Liver (tissue), 9 donors: ENCODE data around the gene SLC35D3. TPM values are rescaled to one million over a fixed set of nuclear protein-coding genes. Genes with fewer than 3 reads are reported as not detected.

Experiments used
- DNase-seq: peaks from one replicate; pipeline ENCODE4 v3.0.0-alpha.2; 2017; ENCODE audit warnings: low spot score
- H3K27ac ChIP-seq, 2 donors: one replicate each; pipeline ENCODE4 v1.7.0; 2013; ENCODE audit warnings: inconsistent platforms in 2 of 2, low read length in 2 of 2, control low read depth in 1 of 2, low read depth in 1 of 2, mild to moderate bottlenecking in 1 of 2
- H3K27me3 ChIP-seq, 4 donors: one replicate each; pipeline versions ENCODE4 v1.6.1 to v1.7.0; 2013; ENCODE audit warnings: low read length in 3 of 4, inconsistent platforms in 1 of 4, mild to moderate bottlenecking in 1 of 4, moderate library complexity in 1 of 4; ENCODE audit not compliant: control insufficient read depth in 4 of 4, insufficient read depth in 4 of 4
- H3K36me3 ChIP-seq, 4 donors: one replicate each; pipeline versions ENCODE4 v1.6.1 to v1.7.0; 2013; ENCODE audit warnings: low read length in 3 of 4, mild to moderate bottlenecking in 3 of 4, low read depth in 1 of 4, moderate library complexity in 1 of 4; ENCODE audit not compliant: control insufficient read depth in 4 of 4, insufficient read depth in 3 of 4
- H3K4me1 ChIP-seq, 4 donors: one replicate each; pipeline versions ENCODE4 v1.6.1 to v1.7.0; 2013; ENCODE audit warnings: low read length in 3 of 4, mild to moderate bottlenecking in 3 of 4, moderate library complexity in 1 of 4; ENCODE audit not compliant: control insufficient read depth in 4 of 4, insufficient read depth in 4 of 4
- H3K4me3 ChIP-seq, 3 donors: one replicate each; pipeline versions ENCODE4 v1.6.1 to v1.7.0; 2013; ENCODE audit warnings: low read length in 3 of 3, control low read depth in 1 of 3, low read depth in 1 of 3, mild to moderate bottlenecking in 1 of 3
- H3K9ac ChIP-seq, 2 donors: one replicate each; pipeline ENCODE4 v1.7.0; 2013; ENCODE audit warnings: low read length in 2 of 2, mild to moderate bottlenecking in 2 of 2, moderate library complexity in 2 of 2, control low read depth in 1 of 2, low read depth in 1 of 2
- H3K9me3 ChIP-seq, 4 donors: one replicate each; pipeline versions ENCODE4 v1.6.1 to v1.7.0; 2013; ENCODE audit warnings: low read length in 3 of 4; ENCODE audit not compliant: control insufficient read depth in 4 of 4
- ATF3 ChIP-seq: IDR thresholded peaks from 2 replicates; pipeline ENCODE4 v1.6.1; 2016; ENCODE audit warnings: antibody characterized with exemption
- CTCF ChIP-seq: fragments of 150-350 bp; IDR thresholded peaks from 2 replicates; pipeline ENCODE4 v1.5.1; 2017; ENCODE audit warnings: improper control_type of control experiment, low read depth, low read length; ENCODE audit not compliant: missing input control
- EGR1 ChIP-seq, 2 donors: IDR thresholded peaks; 2 replicates each; pipeline ENCODE4 v1.6.1; 2016 to 2018; ENCODE audit warnings: antibody characterized with exemption in 2 of 2, low read depth in 2 of 2
- FOXA1 ChIP-seq: IDR thresholded peaks from 2 replicates; pipeline ENCODE4 v1.6.1; 2016; ENCODE audit warnings: antibody characterized with exemption
- FOXA2 ChIP-seq: IDR thresholded peaks from 2 replicates; pipeline ENCODE4 v1.6.1; 2016; ENCODE audit warnings: antibody characterized with exemption
- HNF4A ChIP-seq, 2 donors: conservative IDR thresholded peaks; 2 replicates each; pipeline ENCODE4 v1.6.1; 2016; ENCODE audit warnings: antibody characterized with exemption in 2 of 2, mild to moderate bottlenecking in 2 of 2
- HNF4G ChIP-seq: IDR thresholded peaks from 2 replicates; pipeline ENCODE4 v1.6.1; 2016; ENCODE audit warnings: antibody characterized with exemption
- JUND ChIP-seq, 2 donors: IDR thresholded peaks; 2 replicates each; pipeline ENCODE4 v1.6.1; 2016; ENCODE audit warnings: antibody characterized with exemption in 2 of 2
- MAX ChIP-seq: IDR thresholded peaks from 2 replicates; pipeline ENCODE4 v1.6.1; 2016; ENCODE audit warnings: antibody characterized with exemption
- NR2F2 ChIP-seq: IDR thresholded peaks from 2 replicates; pipeline ENCODE4 v1.6.1; 2016; ENCODE audit warnings: antibody characterized with exemption
- RAD21 ChIP-seq, 2 donors: IDR thresholded peaks; 2 replicates each; pipeline ENCODE4 v1.6.1; 2016; ENCODE audit warnings: antibody characterized with exemption in 2 of 2, mild to moderate bottlenecking in 2 of 2
- REST ChIP-seq: IDR thresholded peaks from 2 replicates; pipeline ENCODE4 v1.6.1; 2016; ENCODE audit warnings: antibody characterized with exemption, mild to moderate bottlenecking
- RXRA ChIP-seq, 2 donors: IDR thresholded peaks; 2 replicates each; pipeline ENCODE4 v1.6.1; 2017 to 2018; ENCODE audit warnings: antibody characterized with exemption in 2 of 2, mild to moderate bottlenecking in 1 of 2
- SP1 ChIP-seq: IDR thresholded peaks from 2 replicates; pipeline ENCODE4 v1.6.1; 2018; ENCODE audit warnings: antibody characterized with exemption, mild to moderate bottlenecking
- YY1 ChIP-seq: IDR thresholded peaks from 2 replicates; pipeline ENCODE4 v1.6.1; 2016; ENCODE audit warnings: antibody characterized with exemption, mild to moderate bottlenecking
- ZBTB33 ChIP-seq: IDR thresholded peaks from 2 replicates; pipeline ENCODE4 v1.6.1; 2016; ENCODE audit warnings: antibody characterized with exemption
- whole genome bisulfite sequencing: extraction: QIAGEN DNeasy Blood & Tissue Kit; methylation state at CpG from one replicate; pipeline ENCODE4 v1.1.7; 2013; 5-methylcytosine and 5-hydroxymethylcytosine counted together
- polyA plus RNA-seq, 2 donors: library from polyadenylated mRNA; stranded (reverse) in 1 of 2; unstranded in 1 of 2; fragments of 200-250 nt in 1 of 2; fragments of >200 nt in 1 of 2; fragmentation: Nextera tagmentation in 1 of 2; extraction: Ambion mirVana in 1 of 2; gene quantifications; one replicate each; pipeline versions ENCODE4 v1.2.1 to v1.2.3, GENCODE V29; 2013 to 2015
- total RNA-seq, 2 donors: library from RNA; depleted of rRNA; stranded (reverse); fragments of >200 nt; gene quantifications; one replicate each; pipeline ENCODE4 v1.2.3, GENCODE V29; 2014
- donor health status: healthy.
- donor health status: healthy.
- donor health status: healthy.
- donor health status: healthy.
- donor health status: healthy.

Gene SLC35D3
- total and polyA plus RNA-seq, 4 donors, result 0.56 TPM; not detected in 3

GRCh38 chr6:136945072-136945471 is 23.0 kb downstream of the SLC35D3 start:
- H3K27me3 ChIP-seq, result no peaks in the 10 kb centered on the region
- DNase-seq, result no peak
- no peaks in the 10 kb centered on the region for H3K4me1 ChIP-seq
- no peaks in the 10 kb centered on the region for H3K9me3 ChIP-seq
- H3K27ac ChIP-seq, result no peak overlapping the region
- WGBS, result 61% methylated on average over 1 of the region's 1 CpG
- no peak overlapping the region for H3K9ac ChIP-seq
- H3K36me3 ChIP-seq, result no peaks in the 10 kb centered on the region
- H3K4me3 ChIP-seq, result no peak overlapping the region
- TF ChIP-seq CTCF (no peak), HNF4G (no peak), ATF3 (no peak), RAD21 (IDR thresholded peaks at IDR 0.05) (no peak), NR2F2 (no peak), ZBTB33 (no peak), FOXA1 (no peak), MAX (no peak), SP1 (no peak), JUND (IDR thresholded peaks at IDR 0.05) (no peak)

- TF ChIP-seq RXRA (IDR thresholded peaks at IDR 0.05) (no peak), SP1 (no peak), FOXA1 (no peak), ATF3 (no peak), RAD21 (IDR thresholded peaks at IDR 0.05) (no peak), EGR1 (IDR thresholded peaks at IDR 0.05; ENCODE audit: low read depth in 2 of 2) (no peak), HNF4A (conservative IDR thresholded peaks at IDR 0.05) (no peak), CTCF (no peak), REST (no peak), JUND (IDR thresholded peaks at IDR 0.05) (no peak), ZBTB33 (no peak), YY1 (no peak), HNF4G (no peak), NR2F2 (no peak), MAX (no peak), FOXA2 (no peak)
- H3K4me3 ChIP-seq, result no peak overlapping the region
- H3K27ac ChIP-seq, result no peak overlapping the region
- no peaks in the 10 kb centered on the region for H3K36me3 ChIP-seq
- DNase-seq, result no peak
- no peak overlapping the region for H3K9ac ChIP-seq
- 87% methylated on average over 4 of the region's 4 CpGs for WGBS
- H3K4me1 ChIP-seq, result no peaks in the 10 kb centered on the region
- H3K9me3 ChIP-seq, result no peaks in the 10 kb centered on the region
- no peaks in the 10 kb centered on the region for H3K27me3 ChIP-seq
These were observed 23.6 kb downstream of the SLC35D3 start for GRCh38 chr6:136945711-136946121.
